Stimulated activated CD8-positive, alpha-beta memory T cell treated with anti-CD3 and anti-CD28 coated beads, Interleukin-2, amount 100 ng/mL, for 1 hour (primary cell): ENCODE measurements around the gene TIPRL.
"Not testable (repeated sequence)": the region's sequence is repeated elsewhere in the genome, so short reads cannot be mapped to it uniquely, and the experiment has no call there.

ENCODE experiments used
- DNase-seq, 2 donors: peaks; one replicate each; pipeline ENCODE4 v3.0.0-alpha.2; 2020; ENCODE audit warnings: low read depth in 2 of 2

Gene TIPRL

GRCh38 chr1:168159251-168159650 is 19.5 kb upstream of the TIPRL start:
- DNase-seq, result no peak

- no peak for DNase-seq
Measured at GRCh38 chr1:168159979-168160378, 18.8 kb upstream of the TIPRL start.

- DNase-seq, result no peak
Measured at GRCh38 chr1:168161459-168161858, 17.3 kb upstream of the TIPRL start.

- no peak for DNase-seq
Measured at GRCh38 chr1:168163670-168164069, 15.1 kb upstream of the TIPRL start.

GRCh38 chr1:168164771-168165170 is 14.0 kb upstream of the TIPRL start:
- no peak for DNase-seq

GRCh38 chr1:168167806-168168205 is 11.0 kb upstream of the TIPRL start:
- DNase-seq, result no peak

GRCh38 chr1:168170564-168171508 is 7.9 kb upstream of the TIPRL start:
- DNase-seq, result no peak

GRCh38 chr1:168172250-168172915 is 6.4 kb upstream of the TIPRL start:
- no peak for DNase-seq

- no peak for DNase-seq
Measured at GRCh38 chr1:168178227-168178637, 530 bp upstream of the TIPRL start.

GRCh38 chr1:168179438-168180147 is 831 bp downstream of the TIPRL start:
- no peak for DNase-seq

- DNase-seq, result no peak
Measured at GRCh38 chr1:168180148-168180524, 1.4 kb downstream of the TIPRL start.

- DNase-seq, result not testable (repeated sequence)
Measured at GRCh38 chr1:168181063-168181720, 2.4 kb downstream of the TIPRL start.

GRCh38 chr1:168187177-168187576 is 8.4 kb downstream of the TIPRL start:
- no peak for DNase-seq

GRCh38 chr1:168190403-168190802 is 11.6 kb downstream of the TIPRL start:
- DNase-seq, result no peak

- DNase-seq, result no peak
Measured at GRCh38 chr1:168195199-168196135, 16.7 kb downstream of the TIPRL start.

GRCh38 chr1:168199056-168199455 is 20.3 kb downstream of the TIPRL start:
- DNase-seq, result no peak

GRCh38 chr1:168202941-168203654 is 24.3 kb downstream of the TIPRL start:
- no peak for DNase-seq

- DNase-seq, result no peak
Measured at GRCh38 chr1:168206111-168206510, 27.3 kb downstream of the TIPRL start.

- not testable (repeated sequence) for DNase-seq
Measured at GRCh38 chr1:168207673-168208072, 28.9 kb downstream of the TIPRL start.

GRCh38 chr1:168210312-168210711 is 31.6 kb downstream of the TIPRL start:
- DNase-seq, result no peak
